ENCODE data around the gene UBA6. TPM values are rescaled to one million over a fixed set of nuclear protein-coding genes. Genes with fewer than 3 reads are reported as not detected.

The UBA6 gene
- total RNA-seq, 2 experiments from 2014 or later = 90.8 to 91.1 TPM

DNA sequence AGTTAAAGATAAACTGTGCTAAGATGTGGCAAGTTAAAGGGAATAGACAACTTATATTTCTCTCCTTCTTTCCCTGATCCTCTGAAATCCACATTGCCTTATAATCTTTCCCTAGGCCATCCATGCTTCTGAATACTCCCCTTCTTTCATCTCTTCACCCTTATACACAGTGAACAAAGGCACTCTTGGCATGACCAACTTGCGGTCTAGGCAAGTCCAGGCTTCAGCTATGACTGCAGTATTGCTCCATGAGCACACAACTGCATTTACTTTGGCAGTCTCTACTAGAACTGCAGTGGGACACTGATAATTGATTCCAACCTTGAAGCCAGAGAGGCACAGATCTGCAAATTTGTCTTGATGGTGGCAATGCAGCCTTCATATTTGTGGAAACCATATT, 24.2 kb upstream of the UBA6 start:
- H3K27me3 Mint-ChIP-seq (ENCODE audit: low read depth) = no peaks in the 10 kb centered on the region
- H3K4me1 Mint-ChIP-seq (ENCODE audit: low read depth) = peaks cover 8% of the 10 kb centered on the region
- H3K9me3 Mint-ChIP-seq (ENCODE audit: insufficient read depth) = no peaks in the 10 kb centered on the region
- H3K4me3 Mint-ChIP-seq = no peak overlapping the region
- ATAC-seq (no peak), DNase-seq (no peak)
- H3K27ac Mint-ChIP-seq = no peak overlapping the region
- POLR2A ChIA-PET = no interaction called here
- peaks cover 45% of the 10 kb centered on the region for H3K36me3 Mint-ChIP-seq (ENCODE audit: low read depth)
- CTCF ChIA-PET = interaction anchor here (2.7 kb wide), 1 partner anchor 21 kb away, joined by 9 read pairs; no protein-coding TSS in a partner anchor

DNA sequence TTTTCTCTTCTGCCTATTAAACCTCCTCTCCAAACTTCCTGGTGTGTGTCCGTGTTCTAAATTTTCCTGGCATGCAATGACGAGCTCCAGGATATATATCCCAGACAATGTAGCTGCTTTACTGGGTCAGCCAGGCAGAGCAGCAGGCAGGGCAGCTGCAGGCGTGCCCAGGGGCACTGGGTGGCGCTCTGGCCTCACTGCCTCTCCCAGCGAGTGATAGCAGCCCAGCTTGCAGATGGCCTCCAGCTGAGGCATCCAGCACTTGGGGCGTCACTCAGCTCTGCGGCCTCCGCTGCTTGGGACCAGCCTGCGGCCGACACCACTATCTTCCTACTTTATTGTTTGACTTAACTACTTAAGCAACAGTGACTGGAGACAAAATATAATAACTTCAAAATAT, 23.0 kb upstream of the UBA6 start:
- ChIA-PET CTCF (interaction anchor here (1.5 to 2.7 kb wide), 2 partner anchors 9 to 22 kb away, joined by 5 to 9 read pairs; no protein-coding TSS in a partner anchor), POLR2A (no interaction called here)
- ATAC-seq = no peak
- no peak for DNase-seq
- Mint-ChIP-seq H3K27me3 (ENCODE audit: low read depth) (no peaks in the 10 kb centered on the region), H3K4me3 (no peak overlapping the region), H3K9me3 (ENCODE audit: insufficient read depth) (no peaks in the 10 kb centered on the region), H3K36me3 (ENCODE audit: low read depth) (peaks cover 42% of the 10 kb centered on the region), H3K4me1 (ENCODE audit: low read depth) (peaks cover 8% of the 10 kb centered on the region), H3K27ac (no peak overlapping the region)

DNA sequence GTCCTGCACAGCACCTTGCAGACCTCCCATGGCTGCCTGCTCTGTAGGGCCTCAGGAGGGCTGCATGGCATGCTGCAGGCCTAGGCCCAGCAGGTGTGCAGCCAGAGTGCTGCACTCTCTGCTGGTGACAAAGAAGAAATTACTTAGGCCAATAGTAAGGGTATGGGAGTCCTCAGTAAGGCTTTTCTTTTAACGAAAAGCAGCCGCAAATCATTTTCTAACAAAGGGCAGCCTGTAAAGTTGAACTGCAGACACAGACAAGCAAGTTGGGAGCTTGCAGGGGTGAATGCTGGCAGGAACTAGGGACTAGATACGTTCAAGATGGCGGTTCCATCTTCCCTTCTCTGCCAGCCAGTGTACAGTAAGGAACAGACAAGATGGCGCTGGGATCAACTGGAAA, 22.4 kb upstream of the UBA6 start:
- no peak overlapping the region for H3K27ac Mint-ChIP-seq
- no peak for ATAC-seq
- ChIA-PET CTCF (interaction anchor here (1.5 to 2.7 kb wide), 2 partner anchors 9 to 23 kb away, joined by 5 to 9 read pairs; no protein-coding TSS in a partner anchor), POLR2A (no interaction called here)
- H3K9me3 Mint-ChIP-seq (ENCODE audit: insufficient read depth) = no peaks in the 10 kb centered on the region
- peaks cover 8% of the 10 kb centered on the region for H3K4me1 Mint-ChIP-seq (ENCODE audit: low read depth)
- no peak overlapping the region for H3K4me3 Mint-ChIP-seq
- H3K27me3 Mint-ChIP-seq (ENCODE audit: low read depth) = no peaks in the 10 kb centered on the region
- no peak for DNase-seq
- H3K36me3 Mint-ChIP-seq (ENCODE audit: low read depth) = peaks cover 37% of the 10 kb centered on the region

DNA sequence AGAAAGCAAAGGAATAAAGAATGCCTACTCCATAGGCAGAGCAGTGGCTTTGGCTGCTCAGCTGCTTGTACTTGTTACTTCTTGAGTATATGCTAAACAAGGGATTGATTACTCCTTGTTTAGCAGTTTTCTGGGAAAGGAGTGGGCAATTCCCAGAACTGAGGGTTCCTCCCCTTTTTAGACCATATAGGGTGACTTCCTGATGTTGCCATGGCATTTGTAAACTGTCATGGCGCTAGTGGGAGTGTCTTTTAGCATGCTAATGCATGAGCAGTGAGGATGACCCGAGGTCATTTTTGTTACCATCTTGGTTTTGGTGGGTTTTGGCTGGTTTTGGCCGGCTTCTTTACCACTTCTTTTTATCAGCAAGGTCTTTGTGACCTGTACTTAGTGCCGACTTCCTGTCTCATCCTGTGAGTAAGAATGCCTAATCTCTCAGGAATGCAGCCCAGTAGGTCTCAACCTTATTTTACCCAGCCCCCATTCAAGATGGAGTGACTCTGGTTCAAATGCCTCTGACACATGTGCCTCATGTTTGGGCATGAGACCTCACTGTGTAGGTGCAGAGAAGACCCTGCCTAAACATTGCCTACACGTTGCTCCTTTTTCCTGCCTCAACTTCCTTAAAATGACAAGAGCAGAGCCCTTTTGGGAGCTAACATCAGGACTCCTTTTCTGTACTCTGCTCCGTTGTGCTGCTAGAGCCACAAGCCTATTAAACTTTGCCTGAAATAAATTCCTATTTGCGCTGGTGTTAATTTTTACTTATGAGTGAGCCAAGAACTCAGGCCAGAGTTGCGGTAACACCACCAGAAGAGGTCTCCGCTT, 21.0 kb upstream of the UBA6 start:
- CTCF ChIA-PET = interaction anchor here (1.9 kb wide), 1 partner anchor 25 kb away, joined by 9 read pairs; no protein-coding TSS in a partner anchor
- POLR2A ChIA-PET = no interaction called here
- no peak for DNase-seq

GRCh38 chr4:67721315-67721769, 20.4 kb upstream of the UBA6 start:
- ChIA-PET CTCF (interaction anchor here (1.9 kb wide), 1 partner anchor 25 kb away, joined by 9 read pairs; no protein-coding TSS in a partner anchor), POLR2A (interaction anchor here (0.6 kb wide), 1 partner anchor 142 kb away, joined by 3 read pairs; no protein-coding TSS in a partner anchor)
- Mint-ChIP-seq H3K4me3 (no peak overlapping the region), H3K27me3 (ENCODE audit: low read depth) (no peaks in the 10 kb centered on the region), H3K27ac (no peak overlapping the region), H3K9me3 (ENCODE audit: insufficient read depth) (no peaks in the 10 kb centered on the region), H3K4me1 (ENCODE audit: low read depth) (peaks cover 6% of the 10 kb centered on the region), H3K36me3 (ENCODE audit: low read depth) (peaks cover 38% of the 10 kb centered on the region)
- DNase-seq (no peak), ATAC-seq (no peak)

More for the DNA sequence above, 21.0 kb upstream of the UBA6 start:
- Mint-ChIP-seq H3K36me3 (ENCODE audit: low read depth) (peaks cover 38% of the 10 kb centered on the region), H3K27me3 (ENCODE audit: low read depth) (no peaks in the 10 kb centered on the region), H3K4me1 (ENCODE audit: low read depth) (peaks cover 6% of the 10 kb centered on the region), H3K27ac (no peak overlapping the region), H3K4me3 (no peak overlapping the region), H3K9me3 (ENCODE audit: insufficient read depth) (no peaks in the 10 kb centered on the region)
- ATAC-seq = no peak

- H3K4me1 Mint-ChIP-seq (ENCODE audit: low read depth) = peaks cover 6% of the 10 kb centered on the region
- POLR2A ChIA-PET = no interaction called here
- CTCF ChIA-PET = interaction anchor here (1.9 kb wide), 1 partner anchor 27 kb away, joined by 9 read pairs; no protein-coding TSS in a partner anchor
Observed at GRCh38 chr4:67719953-67720617, 19.1 kb upstream of the UBA6 start.

GRCh38 chr4:67718848-67719247, 17.9 kb upstream of the UBA6 start:
- Mint-ChIP-seq H3K9me3 (ENCODE audit: insufficient read depth) (no peaks in the 10 kb centered on the region), H3K36me3 (ENCODE audit: low read depth) (peaks cover 51% of the 10 kb centered on the region), H3K27ac (no peak overlapping the region), H3K4me3 (no peak overlapping the region), H3K27me3 (ENCODE audit: low read depth) (no peaks in the 10 kb centered on the region), H3K4me1 (ENCODE audit: low read depth) (peaks cover 15% of the 10 kb centered on the region)
- CTCF ChIA-PET = no interaction called here
- POLR2A ChIA-PET = no interaction called here
- DNase-seq (no peak), ATAC-seq (no peak)

More at GRCh38 chr4:67719953-67720617, 19.1 kb upstream of the UBA6 start:
- ATAC-seq (no peak), DNase-seq (no peak)
- no peaks in the 10 kb centered on the region for H3K27me3 Mint-ChIP-seq (ENCODE audit: low read depth)
- no peak overlapping the region for H3K27ac Mint-ChIP-seq
- no peaks in the 10 kb centered on the region for H3K9me3 Mint-ChIP-seq (ENCODE audit: insufficient read depth)
- H3K36me3 Mint-ChIP-seq (ENCODE audit: low read depth) = peaks cover 42% of the 10 kb centered on the region
- no peak overlapping the region for H3K4me3 Mint-ChIP-seq

DNA sequence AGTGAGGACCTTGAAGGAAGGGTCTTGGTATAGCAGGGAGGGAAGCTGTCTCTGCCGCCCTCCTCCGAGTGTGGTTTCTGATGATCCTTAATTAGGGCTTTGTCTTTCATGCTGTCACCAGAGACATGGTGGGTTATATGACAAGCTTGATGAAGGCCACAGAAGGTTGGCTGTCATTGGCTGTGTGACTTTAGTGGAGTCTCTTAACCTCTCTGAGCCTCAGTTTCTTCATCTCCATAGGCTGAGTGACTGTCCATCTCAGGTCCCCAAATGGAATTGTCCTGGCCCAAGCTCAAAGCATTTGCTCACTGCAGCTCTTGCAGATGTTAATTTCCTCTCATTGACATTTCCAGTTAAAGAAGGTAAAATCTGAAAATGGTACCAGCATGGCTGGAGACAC, 16.6 kb upstream of the UBA6 start:
- ATAC-seq = no peak
- ChIA-PET POLR2A (no interaction called here), CTCF (interaction anchor here (1.1 kb wide), 1 partner anchor 16 kb away, joined by 3 read pairs; no protein-coding TSS in a partner anchor)
- H3K27ac Mint-ChIP-seq = no peak overlapping the region
- no peak overlapping the region for H3K4me3 Mint-ChIP-seq
- no peak for DNase-seq
- no peaks in the 10 kb centered on the region for H3K27me3 Mint-ChIP-seq (ENCODE audit: low read depth)
- no peaks in the 10 kb centered on the region for H3K9me3 Mint-ChIP-seq (ENCODE audit: insufficient read depth)
- H3K4me1 Mint-ChIP-seq (ENCODE audit: low read depth) = peaks cover 25% of the 10 kb centered on the region
- peaks cover 53% of the 10 kb centered on the region for H3K36me3 Mint-ChIP-seq (ENCODE audit: low read depth)

DNA sequence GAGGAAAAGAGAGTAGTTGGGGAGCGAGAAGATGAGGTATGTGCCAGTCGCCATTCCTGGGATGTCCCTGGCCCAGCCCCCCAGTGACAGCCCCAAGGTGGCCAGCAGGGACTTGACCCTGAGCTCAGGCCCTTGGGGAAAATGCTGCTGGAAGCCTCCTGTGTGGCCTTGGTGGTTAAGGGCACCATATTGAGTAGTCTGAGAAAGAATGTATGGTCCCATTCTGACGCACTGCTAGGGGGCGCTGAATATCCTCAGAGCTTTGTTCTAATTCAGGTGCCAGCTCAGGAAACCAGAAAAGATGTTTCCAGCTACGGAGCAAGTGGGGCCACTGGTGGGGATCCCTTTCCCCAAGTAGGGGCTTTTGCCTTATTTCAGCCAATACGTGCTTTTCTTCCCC, 14.0 kb upstream of the UBA6 start:
- Mint-ChIP-seq H3K27me3 (ENCODE audit: low read depth) (no peaks in the 10 kb centered on the region), H3K27ac (no peak overlapping the region), H3K4me3 (no peak overlapping the region), H3K9me3 (ENCODE audit: insufficient read depth) (no peaks in the 10 kb centered on the region), H3K36me3 (ENCODE audit: low read depth) (peaks cover 28% of the 10 kb centered on the region), H3K4me1 (ENCODE audit: low read depth) (peaks cover 18% of the 10 kb centered on the region)
- DNase-seq (no peak), ATAC-seq (no peak)
- ChIA-PET CTCF (interaction anchor here (3.1 kb wide), 1 partner anchor 31 kb away, joined by 16 read pairs; no protein-coding TSS in a partner anchor), POLR2A (no interaction called here)

DNA sequence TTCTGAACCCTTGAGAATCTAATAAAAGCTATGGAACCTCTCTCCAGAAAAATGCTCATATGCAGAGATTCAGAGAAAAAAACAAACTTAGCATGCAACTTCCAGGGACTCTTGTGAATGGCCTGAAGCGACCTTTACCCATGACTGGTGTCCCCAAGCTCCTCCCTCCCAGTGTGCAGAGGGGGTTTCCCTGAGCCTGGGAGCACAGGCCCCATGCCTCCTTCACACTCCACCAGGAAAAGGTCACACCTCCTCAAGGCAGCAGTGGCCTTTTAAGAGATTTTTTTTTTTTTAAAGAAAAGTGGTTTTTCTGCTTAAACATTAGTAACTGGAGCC, 13.3 kb upstream of the UBA6 start:
- no peaks in the 10 kb centered on the region for H3K27me3 Mint-ChIP-seq (ENCODE audit: low read depth)
- ATAC-seq (no peak), DNase-seq (no peak)
- ChIA-PET POLR2A (interaction anchor here (0.6 to 1.7 kb wide), 3 partner anchors 13 to 99 kb away, joined by 3 to 7 read pairs (median 3); partner anchors contain the start of gene UBA6), CTCF (interaction anchor here (0.7 to 3.1 kb wide), 2 partner anchors 25 to 32 kb away, joined by 3 to 16 read pairs; no protein-coding TSS in a partner anchor)
- peaks cover 18% of the 10 kb centered on the region for H3K4me1 Mint-ChIP-seq (ENCODE audit: low read depth)
- H3K27ac Mint-ChIP-seq = no peak overlapping the region
- peaks cover 1% of the 10 kb centered on the region for H3K9me3 Mint-ChIP-seq (ENCODE audit: insufficient read depth)
- H3K4me3 Mint-ChIP-seq = no peak overlapping the region
- H3K36me3 Mint-ChIP-seq (ENCODE audit: low read depth) = peaks cover 33% of the 10 kb centered on the region

GRCh38 chr4:67713529-67714247, 12.7 kb upstream of the UBA6 start:
- Mint-ChIP-seq H3K9me3 (ENCODE audit: insufficient read depth) (peaks cover 7% of the 10 kb centered on the region), H3K36me3 (ENCODE audit: low read depth) (peaks cover 36% of the 10 kb centered on the region), H3K27ac (no peak overlapping the region), H3K4me3 (no peak overlapping the region), H3K27me3 (ENCODE audit: low read depth) (no peaks in the 10 kb centered on the region), H3K4me1 (ENCODE audit: low read depth) (peaks cover 18% of the 10 kb centered on the region)
- POLR2A ChIA-PET = interaction anchor here (0.6 to 1.7 kb wide), 3 partner anchors 13 to 98 kb away, joined by 3 to 7 read pairs (median 3); partner anchors contain the start of gene UBA6
- no peak for DNase-seq
- CTCF ChIA-PET = interaction anchor here (0.7 to 3.1 kb wide), 2 partner anchors 25 to 32 kb away, joined by 3 to 16 read pairs; no protein-coding TSS in a partner anchor
- ATAC-seq = no peak

Data from activated CD8-positive, alpha-beta T cell treated with anti-CD3 and anti-CD28 coated beads, Interleukin-2, amount 10 ng/mL, durations not matched to agents 7 days and 5 days (primary cell).